HG02943 (cell line): ENCODE data around the gene SCAMP4.
"Not testable (repeated sequence)": the region's sequence is repeated elsewhere in the genome, so short reads cannot be mapped to it uniquely, and the experiment has no call there.

Experiments
- ATAC-seq: cut with Tn5 transposase; IDR thresholded peaks from one replicate; pipeline ENCODE4 v1.9.1; 2021; ENCODE audit warnings: mild to moderate bottlenecking, low read depth, moderate library complexity; ENCODE audit not compliant: unreplicated experiment

SCAMP4 gene

GRCh38 chr19:1865172-1866010 lies 39.8 kb upstream of the SCAMP4 start:
- no peak for ATAC-seq

- ATAC-seq, result no peak
These were observed 38.4 kb upstream of the SCAMP4 start for GRCh38 chr19:1866693-1867348.

GRCh38 chr19:1867349-1867724 lies 37.9 kb upstream of the SCAMP4 start:
- no peak for ATAC-seq

DNA sequence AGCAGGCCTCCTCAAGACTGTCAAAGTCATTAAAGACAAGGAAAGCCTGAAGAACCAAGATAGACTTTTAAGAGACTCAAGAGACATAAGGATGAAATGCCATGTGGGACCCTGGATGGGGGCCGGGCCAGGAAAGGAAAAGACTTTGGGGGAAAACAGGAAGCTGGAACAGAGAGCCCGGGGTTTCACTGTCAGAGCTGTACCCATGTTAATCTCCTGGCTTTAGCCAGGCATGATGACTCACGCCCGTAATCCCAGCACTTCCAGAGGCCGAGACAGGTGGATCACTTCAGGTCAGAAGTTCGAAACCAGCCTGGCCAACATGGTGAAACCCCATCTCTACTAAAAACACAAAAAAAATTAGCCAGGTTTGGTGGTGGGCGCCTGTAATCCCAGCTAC lies 36.2 kb upstream of the SCAMP4 start:
- no peak for ATAC-seq

GRCh38 chr19:1871140-1871597 lies 34.0 kb upstream of the SCAMP4 start:
- ATAC-seq, result no peak

- ATAC-seq, result no peak
These were observed 33.6 kb upstream of the SCAMP4 start for GRCh38 chr19:1871630-1872029.

DNA sequence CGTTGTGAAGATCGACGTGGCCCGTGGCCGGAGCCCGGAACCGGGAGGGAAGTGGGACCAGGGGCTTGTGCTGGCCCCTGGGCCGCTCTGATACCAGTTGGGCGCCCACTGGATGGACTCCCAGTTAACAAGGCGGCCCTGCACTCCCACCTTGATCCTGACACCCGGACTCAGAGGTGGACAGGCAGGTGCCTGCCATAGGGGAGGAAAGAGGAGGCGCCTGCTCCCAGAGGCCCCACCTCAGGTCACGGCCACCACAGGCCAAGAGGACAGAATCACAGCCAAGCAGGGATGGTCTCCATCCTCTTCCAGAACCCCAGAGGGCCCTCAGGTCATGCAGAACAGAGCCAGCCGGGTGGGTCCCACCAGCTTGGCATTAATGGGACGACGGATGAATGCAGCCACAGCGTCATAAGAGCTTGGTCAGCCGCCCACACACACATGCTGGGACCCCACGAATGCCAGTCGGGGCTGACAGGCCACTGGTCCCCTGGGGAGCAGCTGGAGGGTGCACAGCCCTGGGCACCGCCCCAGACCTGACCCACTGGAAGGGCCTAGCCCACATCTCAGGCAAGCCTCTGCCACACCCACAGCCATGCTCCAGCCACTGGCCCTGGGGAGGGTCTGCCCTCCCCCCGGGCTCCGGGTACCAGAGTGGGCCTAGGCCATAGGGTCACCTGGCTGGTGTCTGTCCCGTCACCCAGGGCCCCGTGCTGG lies 32.2 kb upstream of the SCAMP4 start:
- no peak for ATAC-seq

- ATAC-seq, result no peak
These were observed 31.4 kb upstream of the SCAMP4 start for GRCh38 chr19:1873524-1874473.

GRCh38 chr19:1874554-1875185 lies 30.5 kb upstream of the SCAMP4 start:
- no peak for ATAC-seq

- not testable (repeated sequence) for ATAC-seq
These were observed 29.9 kb upstream of the SCAMP4 start for GRCh38 chr19:1875265-1875645.

DNA sequence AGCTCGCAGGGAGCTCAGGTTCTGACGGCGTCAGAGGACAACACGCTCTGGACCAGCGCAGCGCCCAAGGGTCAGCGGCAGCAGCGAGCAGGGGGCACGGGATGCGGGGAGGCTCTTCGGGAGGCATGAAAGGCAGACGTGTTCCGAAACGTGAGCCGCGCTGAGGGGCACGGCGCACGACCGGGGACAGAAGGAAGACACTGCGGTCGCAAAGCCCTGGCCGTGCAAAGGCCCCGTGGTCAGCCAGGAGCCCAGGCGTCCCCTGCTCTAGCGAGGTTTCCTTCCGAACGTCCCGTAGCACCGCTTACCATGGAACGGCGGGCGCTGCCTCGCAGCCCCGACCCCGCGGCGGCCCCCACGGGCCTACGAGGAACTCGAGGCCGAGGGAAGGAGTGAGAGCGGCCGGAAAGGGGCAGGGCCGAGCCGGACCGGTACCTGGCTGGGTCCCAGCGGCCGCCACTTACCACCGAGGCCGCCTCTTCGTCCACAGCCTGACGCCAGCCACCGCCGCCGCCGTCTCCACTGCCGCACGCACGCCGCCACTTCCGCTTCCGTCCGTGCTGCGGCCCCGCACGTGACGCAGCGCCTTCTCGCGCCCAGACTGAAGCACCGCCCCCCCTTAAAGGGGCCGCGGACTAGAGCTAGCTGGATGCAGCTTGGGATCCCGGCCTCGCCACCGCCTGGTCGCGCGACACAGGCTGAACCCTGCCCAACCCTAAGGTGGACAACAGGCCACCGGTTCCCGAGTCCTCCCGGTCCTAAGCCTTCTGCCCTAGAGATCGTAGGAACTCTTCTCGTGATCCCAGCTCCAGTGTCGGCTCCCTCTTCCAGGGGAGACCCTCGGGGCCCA lies 29.3 kb upstream of the SCAMP4 start:
- peak; percentile 72 for ATAC-seq

DNA sequence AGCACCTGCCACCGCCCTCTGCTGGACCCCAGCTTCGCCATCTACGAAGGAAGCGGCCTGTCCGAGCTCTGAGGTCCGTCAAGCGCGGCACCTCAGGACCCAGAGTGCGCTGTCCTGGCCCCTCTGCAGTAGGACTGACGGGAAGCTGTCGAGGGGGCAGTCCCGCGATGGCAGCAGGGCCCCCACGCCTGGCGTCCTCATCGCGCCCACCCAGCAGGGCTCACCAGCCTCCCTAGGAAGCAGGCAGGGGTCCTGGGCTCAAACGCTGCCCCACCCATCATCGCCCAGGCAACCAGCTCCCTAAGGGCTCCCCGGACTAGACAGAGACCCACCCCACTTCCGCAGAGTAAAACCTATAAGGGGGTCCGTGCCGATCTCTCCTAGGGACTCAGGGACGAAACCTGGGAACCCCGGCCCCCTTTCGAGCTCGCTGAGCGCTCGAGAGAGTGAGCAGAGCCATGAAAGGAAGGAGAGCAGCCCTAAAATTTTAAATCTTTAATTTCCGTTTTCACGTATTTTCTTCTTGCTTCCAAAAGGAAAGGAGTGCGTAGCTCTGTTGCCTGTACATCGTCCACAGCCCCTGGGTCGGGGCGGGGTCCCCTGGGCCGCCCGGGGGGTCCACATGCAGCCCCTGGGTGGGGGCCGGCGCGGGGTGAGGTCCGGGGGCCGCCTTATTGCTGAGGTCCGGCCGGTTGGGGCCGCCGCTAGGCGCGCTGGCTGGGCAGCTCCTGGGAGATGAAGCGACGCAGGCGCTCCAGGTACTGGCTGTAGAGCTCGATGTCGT lies 28.5 kb upstream of the SCAMP4 start:
- peak; percentile 24 for ATAC-seq

DNA sequence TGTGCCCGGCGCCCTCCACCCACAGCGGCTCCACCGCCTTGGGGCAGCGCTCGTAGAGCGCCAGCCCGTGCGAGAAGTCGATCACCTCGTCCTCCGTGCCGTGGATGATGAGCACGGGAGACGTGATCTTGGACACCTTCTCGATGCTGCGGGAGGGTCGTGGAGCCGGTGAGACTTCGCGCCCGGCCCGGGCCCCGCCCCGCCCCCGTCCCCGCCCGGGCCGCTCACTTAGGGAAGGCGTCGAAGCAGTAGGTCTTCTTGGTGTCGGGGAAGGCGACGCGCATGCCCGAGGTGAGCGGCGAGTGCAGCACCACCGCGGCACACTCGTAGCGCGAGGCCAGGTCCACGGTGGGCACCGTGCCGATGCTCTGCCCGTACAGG lies 27.9 kb upstream of the SCAMP4 start:
- not testable (repeated sequence) for ATAC-seq

DNA sequence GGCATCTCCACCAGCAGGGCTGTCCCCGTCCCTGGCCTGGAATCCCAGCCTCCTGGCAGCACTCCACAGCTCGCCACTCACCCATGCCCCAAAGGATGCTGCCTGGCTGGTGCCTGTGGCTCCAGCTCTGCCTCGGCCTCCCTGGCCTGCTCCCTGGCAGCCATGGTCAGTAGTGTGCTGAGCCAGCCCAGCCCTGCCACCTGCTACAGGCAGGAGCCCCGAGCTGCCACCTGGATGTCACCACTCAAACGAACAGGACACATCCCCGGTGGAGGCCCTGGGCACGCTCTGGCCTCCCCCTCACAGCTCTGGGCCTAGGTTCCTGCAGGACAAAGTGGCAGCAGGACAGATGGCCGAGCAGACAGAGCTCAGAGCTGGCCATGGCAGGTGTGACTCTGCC lies 26.6 kb upstream of the SCAMP4 start:
- ATAC-seq, result not testable (repeated sequence)

DNA sequence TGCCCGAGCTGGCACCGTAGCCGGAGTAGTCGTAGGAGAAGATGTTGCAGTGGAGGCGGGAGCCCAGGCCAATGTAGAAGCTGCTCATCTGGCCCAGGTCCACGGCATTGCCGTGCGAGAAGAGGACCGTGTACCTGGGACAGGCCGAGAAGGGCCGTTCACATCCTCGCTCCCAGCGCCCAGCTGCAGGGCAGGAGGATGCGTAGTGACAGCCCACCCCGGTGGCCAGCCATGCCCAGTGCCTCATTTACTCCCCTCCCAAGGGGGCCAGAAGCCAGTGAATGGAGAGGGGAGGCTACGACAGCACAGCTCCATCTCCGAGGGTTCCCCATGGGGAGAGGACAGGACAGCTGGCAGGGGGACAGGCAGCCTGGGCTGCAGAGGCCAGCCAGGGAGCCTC lies 25.2 kb upstream of the SCAMP4 start:
- ATAC-seq, result not testable (repeated sequence)

- no peak for ATAC-seq
These were observed 24.4 kb upstream of the SCAMP4 start for GRCh38 chr19:1880611-1881392.

- not testable (repeated sequence) for ATAC-seq
These were observed 23.7 kb upstream of the SCAMP4 start for GRCh38 chr19:1881393-1882088.
